ENCODE results near the gene NEU1. TPM values are rescaled to one million over a fixed set of nuclear protein-coding genes. Genes with fewer than 3 reads are reported as not detected.

Gene NEU1
- total RNA-seq, 1 experiment from 2014 or later: 15.1 TPM

- Histone ChIP-seq H3K27me3 (ENCODE audit: insufficient read depth, low read length) (no peaks in the 10 kb centered on the region), H3K4me2 (ENCODE audit: low read length) (no peak overlapping the region), H4K20me1 (ENCODE audit: insufficient read depth) (no peaks in the 10 kb centered on the region), H3K4me1 (ENCODE audit: control insufficient read depth in 1 of 2, insufficient read depth in 2 of 2, low read length in 2 of 2) (peaks cover 6% of the 10 kb centered on the region in 2 experiments; a peak in 3 of 4 replicates), H3K27ac (ENCODE audit: low read depth, low read length) (no peak overlapping the region), H3K4me3 (replicated peaks in 1 of 2; ENCODE audit: low read depth in 1 of 2, low read length in 2 of 2) (no peak overlapping the region), H3K9ac (ENCODE audit: low read length) (no peak overlapping the region), H3K36me3 (ENCODE audit: control insufficient read depth in 1 of 2, insufficient read depth in 2 of 2, low read length in 2 of 2) (peaks cover 1 to 4% of the 10 kb centered on the region in 2 experiments; a peak in 1 of 4 replicates), H2AFZ (ENCODE audit: low read depth, low read length, poor library complexity, severe bottlenecking) (no peak overlapping the region), H3K79me2 (ENCODE audit: insufficient read depth, low read length) (no peaks in the 10 kb centered on the region), H3K9me2 (ENCODE audit: insufficient read depth) (no peaks in the 10 kb centered on the region), H3K9me3 (ENCODE audit: control insufficient read depth in 1 of 2, insufficient read depth in 1 of 2, low read depth in 1 of 2, low read length in 2 of 2) (no peaks in the 10 kb centered on the region)
- intact Hi-C loops (cut with micrococcal nuclease): no loop called here
- ChIA-PET RAD21 (ENCODE audit: low non-redundant PET in 1 of 2, low total read pairs in 2 of 2, uncharacterized antibody in 2 of 2, unreplicated experiment in 2 of 2) (no interaction called here), CTCF (no interaction called here), POLR2A (interaction anchor here (1.9 kb wide), 1 partner anchor 12 kb away, joined by 4 read pairs; the partner anchor contains the start of gene NEU1)
- no peak for DNase-seq (ENCODE audit: low read depth, low spot score)
- TF ChIP-seq ELF1 (IDR thresholded peaks at IDR 0.05; ENCODE audit: borderline replicate concordance, low read depth) (no peak), SP1 (IDR thresholded peaks at IDR 0.05; ENCODE audit: low read depth) (no peak), EZH2 (IDR thresholded peaks at IDR 0.05) (no peak), ZNF274 (IDR thresholded peaks at IDR 0.05; ENCODE audit: low read depth, low read length) (no peak), POLR2AphosphoS5 (IDR thresholded peaks at IDR 0.05; ENCODE audit: low read depth, low read length) (no peak), SIN3A (IDR thresholded peaks at IDR 0.05; ENCODE audit: low read depth) (no peak)
- TF ChIP-seq, protein P1, sequence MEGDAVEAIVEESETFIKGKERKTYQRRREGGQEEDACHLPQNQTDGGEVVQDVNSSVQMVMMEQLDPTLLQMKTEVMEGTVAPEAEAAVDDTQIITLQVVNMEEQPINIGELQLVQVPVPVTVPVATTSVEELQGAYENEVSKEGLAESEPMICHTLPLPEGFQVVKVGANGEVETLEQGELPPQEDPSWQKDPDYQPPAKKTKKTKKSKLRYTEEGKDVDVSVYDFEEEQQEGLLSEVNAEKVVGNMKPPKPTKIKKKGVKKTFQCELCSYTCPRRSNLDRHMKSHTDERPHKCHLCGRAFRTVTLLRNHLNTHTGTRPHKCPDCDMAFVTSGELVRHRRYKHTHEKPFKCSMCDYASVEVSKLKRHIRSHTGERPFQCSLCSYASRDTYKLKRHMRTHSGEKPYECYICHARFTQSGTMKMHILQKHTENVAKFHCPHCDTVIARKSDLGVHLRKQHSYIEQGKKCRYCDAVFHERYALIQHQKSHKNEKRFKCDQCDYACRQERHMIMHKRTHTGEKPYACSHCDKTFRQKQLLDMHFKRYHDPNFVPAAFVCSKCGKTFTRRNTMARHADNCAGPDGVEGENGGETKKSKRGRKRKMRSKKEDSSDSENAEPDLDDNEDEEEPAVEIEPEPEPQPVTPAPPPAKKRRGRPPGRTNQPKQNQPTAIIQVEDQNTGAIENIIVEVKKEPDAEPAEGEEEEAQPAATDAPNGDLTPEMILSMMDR (IDR thresholded peaks at IDR 0.05 in 2 of 3, conservative IDR thresholded peaks at IDR 0.05 in 1 of 3; ENCODE audit: borderline replicate concordance in 1 of 3, insufficient read depth in 1 of 3, low read depth in 2 of 3, low read length in 2 of 3): no peak
- BruUV-seq (replicated peaks): no TSS peak
- ATAC-seq: no peak
These were observed 12.4 kb upstream of the NEU1 start for GRCh38 chr6:31874836-31875572.

Measured in HCT116 (cell line).